ENCODE measurements around the gene SLC38A4.
A peak's percentile ranks its signal among the peaks of the same experiment; 100 is the strongest.

SLC38A4 gene

DNA sequence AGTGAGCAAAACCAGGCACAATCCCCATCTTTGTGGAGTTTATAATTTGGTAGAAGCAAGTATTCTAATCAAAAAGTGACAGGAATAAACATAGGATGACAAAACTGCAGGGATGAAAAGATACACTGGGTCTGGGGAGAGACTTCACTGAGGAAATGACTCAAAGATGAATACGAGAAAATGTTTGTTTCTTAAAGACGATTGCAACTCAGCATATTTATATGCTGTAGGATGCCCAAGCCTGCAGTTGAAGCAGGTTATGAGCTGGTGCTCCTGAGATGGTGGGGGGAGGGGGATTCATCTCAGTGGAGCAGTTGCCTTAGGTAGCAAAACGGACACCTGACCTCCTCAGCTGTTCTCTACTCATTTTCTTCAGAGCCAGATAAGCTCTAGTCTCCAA is 13.4 kb upstream of the SLC38A4 start:
- TF ChIP-seq, protein P1, sequence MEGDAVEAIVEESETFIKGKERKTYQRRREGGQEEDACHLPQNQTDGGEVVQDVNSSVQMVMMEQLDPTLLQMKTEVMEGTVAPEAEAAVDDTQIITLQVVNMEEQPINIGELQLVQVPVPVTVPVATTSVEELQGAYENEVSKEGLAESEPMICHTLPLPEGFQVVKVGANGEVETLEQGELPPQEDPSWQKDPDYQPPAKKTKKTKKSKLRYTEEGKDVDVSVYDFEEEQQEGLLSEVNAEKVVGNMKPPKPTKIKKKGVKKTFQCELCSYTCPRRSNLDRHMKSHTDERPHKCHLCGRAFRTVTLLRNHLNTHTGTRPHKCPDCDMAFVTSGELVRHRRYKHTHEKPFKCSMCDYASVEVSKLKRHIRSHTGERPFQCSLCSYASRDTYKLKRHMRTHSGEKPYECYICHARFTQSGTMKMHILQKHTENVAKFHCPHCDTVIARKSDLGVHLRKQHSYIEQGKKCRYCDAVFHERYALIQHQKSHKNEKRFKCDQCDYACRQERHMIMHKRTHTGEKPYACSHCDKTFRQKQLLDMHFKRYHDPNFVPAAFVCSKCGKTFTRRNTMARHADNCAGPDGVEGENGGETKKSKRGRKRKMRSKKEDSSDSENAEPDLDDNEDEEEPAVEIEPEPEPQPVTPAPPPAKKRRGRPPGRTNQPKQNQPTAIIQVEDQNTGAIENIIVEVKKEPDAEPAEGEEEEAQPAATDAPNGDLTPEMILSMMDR (IDR thresholded peaks at IDR 0.05; ENCODE audit: low read depth, low read length): no peak
- no peak overlapping the region for H3K4me3 ChIP-seq (ENCODE audit: low read depth, low read length)

DNA sequence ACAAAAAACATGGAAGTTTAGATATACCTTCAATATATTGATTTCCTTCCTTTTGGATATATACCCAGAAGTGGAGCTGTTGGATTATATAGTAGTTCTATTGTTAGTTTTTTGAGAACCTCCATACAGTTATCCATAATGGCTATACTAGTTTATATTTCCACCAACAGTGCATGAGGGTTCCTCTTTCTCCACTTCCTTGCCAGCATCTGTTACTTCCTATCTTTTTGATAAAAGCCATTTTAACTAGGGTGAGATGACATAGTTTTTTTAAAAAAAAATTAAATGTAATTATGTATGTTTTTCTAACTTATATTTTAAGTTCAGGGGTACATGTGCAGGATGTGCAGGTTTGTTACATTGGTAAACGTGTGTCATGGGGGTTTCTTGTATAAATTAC is 10.0 kb upstream of the SLC38A4 start:
- no peak overlapping the region for H3K4me3 ChIP-seq (ENCODE audit: low read depth, low read length)
- TF ChIP-seq, protein P1 (IDR thresholded peaks at IDR 0.05; ENCODE audit: low read depth, low read length): no peak

DNA sequence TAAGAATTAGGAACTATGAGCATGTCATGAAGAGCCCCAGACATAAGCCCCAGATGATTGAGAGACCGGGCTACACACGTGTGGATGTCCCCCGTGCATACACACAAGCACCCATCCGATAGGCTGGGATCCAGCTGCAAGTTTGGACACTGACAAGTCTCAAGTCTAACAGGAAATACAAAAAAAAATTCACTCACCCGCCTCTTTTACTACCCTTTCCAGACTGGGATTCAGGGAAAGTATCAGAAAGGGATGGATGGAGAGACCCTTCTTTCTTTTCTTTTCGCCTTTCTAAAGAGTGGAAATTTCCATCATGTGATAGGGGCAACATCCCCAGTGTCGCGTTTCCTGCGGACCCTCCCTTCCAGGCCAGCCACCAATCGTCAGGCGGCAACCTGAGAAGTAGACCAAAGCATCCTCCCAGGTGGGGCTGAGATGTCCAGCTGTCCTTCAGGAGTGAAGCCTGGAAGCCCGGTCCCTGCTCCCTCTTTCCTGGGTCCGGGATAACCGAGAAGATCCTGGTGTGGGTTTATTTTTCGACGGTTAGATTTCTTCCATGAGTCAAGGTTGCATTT is 6.4 kb upstream of the SLC38A4 start:
- TF ChIP-seq, protein P1 (IDR thresholded peaks at IDR 0.05; ENCODE audit: low read depth, low read length): no peak
- H3K4me3 ChIP-seq (ENCODE audit: low read depth, low read length): no peak overlapping the region

DNA sequence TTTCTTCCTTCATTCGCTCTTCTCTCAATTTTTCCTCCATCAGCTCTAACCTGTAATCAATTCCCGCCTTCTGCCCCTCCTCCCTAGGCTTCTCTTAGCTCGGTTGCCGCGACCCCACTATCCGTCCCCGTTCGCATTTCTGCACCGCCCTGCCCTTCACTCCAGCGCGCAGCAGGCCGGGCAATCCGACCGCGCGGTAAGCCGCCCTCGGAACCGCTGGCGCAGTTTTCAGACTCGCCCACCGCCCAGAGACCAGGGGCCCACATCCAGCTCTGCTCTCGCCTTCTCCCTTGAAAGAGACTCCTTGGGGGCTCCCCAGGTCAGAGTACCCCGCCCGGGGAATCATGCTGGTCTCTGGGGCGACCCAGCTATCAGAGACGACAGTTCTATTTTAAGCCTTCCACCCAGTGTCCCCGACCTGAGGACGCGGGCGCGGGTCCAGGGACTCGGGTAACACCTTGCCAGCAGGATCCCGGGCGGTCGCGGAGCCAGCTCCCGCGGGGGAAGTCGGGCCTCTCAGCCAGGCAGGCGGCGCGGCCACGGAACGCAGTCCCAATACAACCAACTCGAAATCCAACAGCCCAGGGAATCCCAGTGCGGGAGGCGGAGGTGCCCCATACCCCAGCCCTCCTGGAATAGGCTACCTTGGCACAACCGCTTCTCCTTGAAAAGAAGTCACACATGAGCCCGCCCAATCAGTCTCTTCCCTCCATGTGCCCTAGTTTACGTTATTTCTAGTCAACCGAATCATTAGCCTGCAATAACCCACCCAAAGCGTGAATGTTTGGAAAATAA is 5.7 kb upstream of the SLC38A4 start:
- TF ChIP-seq, protein P1 (IDR thresholded peaks at IDR 0.05; ENCODE audit: low read depth, low read length): no peak
- peak overlapping the region; percentile 47 for H3K4me3 ChIP-seq (ENCODE audit: low read depth, low read length)

DNA sequence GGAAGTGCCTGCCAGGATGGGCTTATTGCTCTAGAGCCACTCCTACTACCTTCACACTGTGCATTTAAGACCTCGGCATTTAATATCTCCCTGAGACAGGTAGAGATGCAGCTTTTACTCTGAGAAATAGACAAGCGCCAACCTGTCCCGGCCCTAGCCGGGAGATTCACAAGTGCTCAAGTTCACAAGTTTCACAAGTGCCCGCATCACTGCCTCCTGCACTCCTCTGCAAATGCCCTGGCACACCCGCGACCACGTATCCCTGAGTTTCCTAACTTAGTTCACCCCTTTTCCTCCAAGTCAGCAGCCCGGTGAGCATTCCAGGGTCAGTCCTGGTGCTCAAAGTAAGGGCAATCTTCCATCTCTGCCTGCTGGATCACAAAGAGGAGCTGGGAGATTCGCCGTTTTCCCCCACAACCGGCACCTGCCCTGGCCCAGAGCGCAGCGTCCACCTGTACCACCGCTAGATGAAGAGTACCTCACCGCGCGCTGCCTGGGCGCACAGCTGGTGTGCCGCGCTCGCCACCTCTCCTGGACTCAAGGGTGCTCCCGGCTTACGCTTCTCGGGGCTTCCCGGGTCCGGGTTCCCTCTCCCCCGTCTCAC is 5.0 kb upstream of the SLC38A4 start:
- TF ChIP-seq, protein P1 (IDR thresholded peaks at IDR 0.05; ENCODE audit: low read depth, low read length): no peak
- peak overlapping the region; percentile 47 for H3K4me3 ChIP-seq (ENCODE audit: low read depth, low read length)

DNA sequence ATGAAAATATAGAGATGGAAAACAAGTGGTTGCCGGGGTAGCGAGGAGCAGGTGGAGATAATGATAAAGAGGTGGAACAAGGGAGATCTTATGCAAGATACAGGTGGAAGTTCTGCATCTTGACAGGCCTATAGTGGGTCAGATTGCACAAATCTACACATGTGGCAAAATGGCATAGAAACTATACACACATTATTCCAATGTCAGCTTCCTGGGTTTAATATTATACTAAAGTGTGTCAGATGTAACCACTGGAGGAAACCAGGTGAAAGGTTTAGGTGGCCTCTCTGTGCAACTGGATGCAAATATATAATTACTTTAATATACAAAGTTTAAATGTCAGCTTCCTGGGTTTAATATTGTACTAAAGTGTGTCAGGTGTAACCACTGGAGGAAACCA is 1.1 kb downstream of the SLC38A4 start:
- TF ChIP-seq, protein P1 (IDR thresholded peaks at IDR 0.05; ENCODE audit: low read depth, low read length): no peak
- H3K4me3 ChIP-seq (ENCODE audit: low read depth, low read length): no peak overlapping the region

DNA sequence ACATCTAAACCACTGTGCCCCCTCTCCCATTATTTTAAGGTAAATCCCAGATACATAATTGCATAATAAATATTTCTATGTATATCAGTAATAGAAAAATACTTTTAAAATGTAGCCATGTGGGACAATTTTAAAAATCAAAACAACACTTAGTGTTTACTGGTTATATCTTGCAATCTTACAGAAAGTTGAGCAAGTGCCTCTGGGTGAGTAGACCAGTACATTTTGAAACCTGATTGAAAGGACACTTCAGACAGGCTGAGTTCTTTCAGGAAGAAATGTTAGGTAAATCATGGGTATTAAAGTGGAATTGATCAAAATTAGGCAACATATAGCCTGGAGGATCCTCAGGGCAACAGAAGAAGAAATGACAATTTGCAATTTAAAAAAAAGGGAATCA is 7.2 kb downstream of the SLC38A4 start:
- H3K4me3 ChIP-seq (ENCODE audit: low read depth, low read length): no peak overlapping the region
- TF ChIP-seq, protein P1 (IDR thresholded peaks at IDR 0.05; ENCODE audit: low read depth, low read length): no peak

All from WI38 (cell line).